Omental fat pad (tissue), 4 donors: Measurements from ENCODE around the gene POMP. TPM values are rescaled to one million over a fixed set of nuclear protein-coding genes. Genes with fewer than 3 reads are reported as not detected.

Experiments
- ATAC-seq: fragments of 150-250 bp; one replicate; pipeline ENCODE4 v1.9.1; 2016; ENCODE audit warnings: mild to moderate bottlenecking, moderate library complexity; ENCODE audit not compliant: low FRiP score
- DNase-seq: peaks from one replicate; pipeline ENCODE4 v3.0.0-alpha.2; 2019; ENCODE audit warnings: low spot score
- small RNA-seq: library from RNA; depleted of rRNA; stranded (forward); fragments of <200 nt; gene quantifications from one replicate; pipeline ENCODE3, GENCODE V24; 2016
- total RNA-seq, 4 donors: library from RNA; depleted of rRNA; stranded (reverse); fragments of >200 nt; gene quantifications; one replicate each; pipeline ENCODE4 v1.1.0, GENCODE V29; 2016
- TF ChIP-seq, protein P1 (sequence below), 3 donors: fragments of 450-650 bp; IDR thresholded peaks; one replicate each; pipeline ENCODE4 v1.5.1; 2016 to 2017; ENCODE audit warnings: antibody characterized with exemption in 3 of 3, mild to moderate bottlenecking in 3 of 3, moderate library complexity in 2 of 3

POMP gene
- total RNA-seq, 4 donors from 2014 or later = 67.4 to 85.0 (median 81.4) TPM

DNA sequence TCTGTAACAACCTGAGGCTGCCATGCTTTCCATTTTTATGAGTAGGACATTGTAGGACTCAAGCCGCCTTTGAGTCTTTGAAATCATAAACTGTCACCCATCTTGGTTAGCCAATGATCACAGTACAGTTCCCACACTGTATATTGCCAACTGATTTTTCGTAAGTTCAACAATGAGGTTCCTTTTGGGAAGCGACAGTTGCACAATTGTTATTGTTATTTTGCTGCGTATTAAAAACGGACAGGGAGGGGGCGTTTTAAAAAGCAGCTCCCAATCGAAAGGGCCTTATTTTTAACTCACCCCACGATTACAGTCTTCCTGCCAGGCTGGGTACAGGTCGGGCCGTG is 59.2 kb downstream of the POMP start:
- TF ChIP-seq, protein P1, sequence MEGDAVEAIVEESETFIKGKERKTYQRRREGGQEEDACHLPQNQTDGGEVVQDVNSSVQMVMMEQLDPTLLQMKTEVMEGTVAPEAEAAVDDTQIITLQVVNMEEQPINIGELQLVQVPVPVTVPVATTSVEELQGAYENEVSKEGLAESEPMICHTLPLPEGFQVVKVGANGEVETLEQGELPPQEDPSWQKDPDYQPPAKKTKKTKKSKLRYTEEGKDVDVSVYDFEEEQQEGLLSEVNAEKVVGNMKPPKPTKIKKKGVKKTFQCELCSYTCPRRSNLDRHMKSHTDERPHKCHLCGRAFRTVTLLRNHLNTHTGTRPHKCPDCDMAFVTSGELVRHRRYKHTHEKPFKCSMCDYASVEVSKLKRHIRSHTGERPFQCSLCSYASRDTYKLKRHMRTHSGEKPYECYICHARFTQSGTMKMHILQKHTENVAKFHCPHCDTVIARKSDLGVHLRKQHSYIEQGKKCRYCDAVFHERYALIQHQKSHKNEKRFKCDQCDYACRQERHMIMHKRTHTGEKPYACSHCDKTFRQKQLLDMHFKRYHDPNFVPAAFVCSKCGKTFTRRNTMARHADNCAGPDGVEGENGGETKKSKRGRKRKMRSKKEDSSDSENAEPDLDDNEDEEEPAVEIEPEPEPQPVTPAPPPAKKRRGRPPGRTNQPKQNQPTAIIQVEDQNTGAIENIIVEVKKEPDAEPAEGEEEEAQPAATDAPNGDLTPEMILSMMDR (IDR thresholded peaks at IDR 0.05) = no peak
- ATAC-seq = peak; percentile 0
- no peak for DNase-seq

DNA sequence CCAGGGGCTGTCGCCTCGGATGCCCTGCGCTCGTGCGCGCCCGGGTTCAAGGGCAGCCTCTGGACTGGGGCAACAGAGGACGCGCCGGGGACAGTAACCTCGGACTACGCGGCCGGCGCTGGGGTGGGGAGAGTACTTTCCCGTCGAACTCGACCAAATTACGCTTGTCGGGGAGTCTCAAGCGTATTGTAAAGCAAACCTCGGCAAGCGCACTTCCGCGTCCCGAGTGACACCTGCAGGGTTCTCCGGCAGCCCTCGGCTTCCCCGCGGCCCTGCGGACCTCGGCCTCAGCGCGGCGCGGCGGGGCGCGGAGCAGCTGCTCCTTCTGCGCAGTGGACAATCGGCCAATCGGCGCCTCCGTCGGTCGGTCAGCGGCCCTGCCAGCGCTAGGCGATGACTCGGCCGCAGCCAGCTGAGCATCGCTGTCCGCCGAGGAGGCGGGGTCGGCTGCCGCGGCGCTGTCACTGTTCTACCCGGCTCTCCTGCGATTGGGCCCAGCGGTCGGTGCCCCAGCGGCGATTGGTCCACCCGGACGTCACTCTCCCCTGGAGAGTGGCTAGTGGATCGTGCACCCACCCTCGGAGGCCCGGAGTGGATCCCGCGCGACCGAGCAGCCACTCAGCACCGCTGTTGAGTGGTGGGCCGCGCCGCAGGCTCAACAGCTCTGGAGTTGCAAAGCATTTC is 59.8 kb downstream of the POMP start, which contains the start of gene SLC46A3:
SLC46A3 (minus strand) TSS at position 428 of the 684 bp plus-strand sequence. CDS start 972 bp downstream, outside the sequence.
- TF ChIP-seq, protein P1 (IDR thresholded peaks at IDR 0.05) = no peak
- ATAC-seq = peak; percentile 99
- peak; percentile 94 for DNase-seq

DNA sequence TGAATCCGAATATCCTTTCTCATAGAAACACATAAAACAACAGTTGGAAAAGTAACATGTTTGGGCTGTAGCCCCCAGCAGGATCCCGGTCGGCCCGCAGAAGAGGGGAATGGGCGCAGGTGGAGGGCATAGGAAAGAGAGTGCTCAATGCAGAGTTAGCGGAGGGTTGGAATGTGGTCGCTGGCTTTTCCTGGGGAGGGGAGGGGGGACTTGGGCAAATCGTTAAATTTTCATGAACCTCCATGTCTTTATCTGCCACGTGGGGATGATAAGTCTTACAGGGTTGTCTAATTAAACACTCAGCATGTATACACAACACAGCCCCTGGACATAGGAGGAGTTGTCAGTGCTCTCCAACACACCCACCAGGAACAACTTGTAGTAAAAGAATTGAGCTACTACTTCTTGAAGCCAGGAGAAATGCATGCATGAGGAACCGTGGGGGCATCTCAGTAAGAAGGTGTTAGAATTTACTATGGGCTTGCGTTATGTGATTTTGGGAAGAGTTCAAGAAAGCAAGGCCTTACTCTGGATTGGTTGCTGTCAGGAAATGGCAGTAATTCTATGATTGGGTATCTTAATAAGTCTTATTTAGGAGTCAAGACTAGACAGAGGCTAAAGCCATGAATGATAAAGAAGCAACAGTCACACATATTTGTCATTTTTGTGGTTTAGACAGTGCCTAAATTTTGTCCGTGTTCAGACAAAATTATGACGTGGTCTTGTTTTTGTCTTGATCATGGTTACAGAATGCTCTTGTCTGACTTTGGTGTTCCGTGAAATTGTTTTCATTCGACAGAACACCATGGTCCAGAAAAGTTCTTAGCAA is 60.5 kb downstream of the POMP start:
- TF ChIP-seq, protein P1 (IDR thresholded peaks at IDR 0.05) = no peak

GRCh38 chr13:28723806-28724205 is 64.9 kb downstream of the POMP start:
- TF ChIP-seq, protein P1 (IDR thresholded peaks at IDR 0.05) = no peak
- no peak for ATAC-seq
- DNase-seq = no peak

More for the DNA sequence above, 60.5 kb downstream of the POMP start:
- DNase-seq (no peak), ATAC-seq (no peak)

DNA sequence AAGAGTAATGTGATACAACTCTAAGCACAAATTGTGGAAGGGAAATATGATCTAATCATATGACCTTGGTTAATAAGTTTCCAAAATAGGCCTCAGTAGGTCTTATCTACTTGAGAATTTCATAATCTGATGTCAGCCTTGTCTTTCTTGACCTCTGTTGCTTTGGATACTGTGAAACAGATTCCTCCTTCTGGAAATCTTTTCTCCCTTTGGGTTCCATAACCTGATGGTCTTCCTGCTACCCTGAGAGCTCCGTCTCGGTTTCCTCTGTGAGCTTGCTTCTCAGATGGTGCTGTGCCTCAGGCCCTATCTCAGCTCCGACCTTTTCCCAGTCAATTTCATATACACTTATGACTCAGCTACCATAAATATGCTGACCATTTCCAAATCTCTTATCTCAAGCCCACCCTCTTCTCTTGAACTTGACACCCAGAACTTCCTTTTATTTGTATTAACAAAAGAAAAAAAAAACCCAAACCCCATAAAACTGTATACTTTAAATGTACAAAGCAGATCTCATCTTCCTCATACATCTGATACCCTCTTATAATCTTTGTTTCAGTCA is 66.2 kb downstream of the POMP start:
- no peak for ATAC-seq
- TF ChIP-seq, protein P1 (IDR thresholded peaks at IDR 0.05) = no peak
- no peak for DNase-seq

Small RNAs within 50 kb of the gene (small RNA-seq; reads per million reads assigned to genes)
- gene RF00019 (not detected), gene RNU6-53P (not detected)

Other genes with a start within 250 kb of the POMP start
- gene FLT1, start 164.0 kb upstream of the POMP start, total RNA-seq = 100 to 1,000 TPM in 1 of 4 donors, 10 to 100 TPM in 3; 24.8 to 210 (median 65.7) TPM
- gene SLC46A3, start 59.8 kb downstream of the POMP start, total RNA-seq = 10 to 100 TPM; 10.6 to 16.1 (median 13.3) TPM
- 1 to 10 TPM in 1 of 4 donors, under 1 TPM in 2, not detected in 1; 0.44 to 1.1 (median 0.48) TPM for gene MTUS2, start 161.2 kb downstream of the POMP start, total RNA-seq